DLD1 (cell line): ENCODE results near the gene NRXN3.

Experiments
- in situ Hi-C: cut with HindIII; loops from 2 replicates; pipeline ENCODE4 v1.10.0; 2017; ENCODE audit warnings: low sequenced_read_pairs

The NRXN3 gene

DNA sequence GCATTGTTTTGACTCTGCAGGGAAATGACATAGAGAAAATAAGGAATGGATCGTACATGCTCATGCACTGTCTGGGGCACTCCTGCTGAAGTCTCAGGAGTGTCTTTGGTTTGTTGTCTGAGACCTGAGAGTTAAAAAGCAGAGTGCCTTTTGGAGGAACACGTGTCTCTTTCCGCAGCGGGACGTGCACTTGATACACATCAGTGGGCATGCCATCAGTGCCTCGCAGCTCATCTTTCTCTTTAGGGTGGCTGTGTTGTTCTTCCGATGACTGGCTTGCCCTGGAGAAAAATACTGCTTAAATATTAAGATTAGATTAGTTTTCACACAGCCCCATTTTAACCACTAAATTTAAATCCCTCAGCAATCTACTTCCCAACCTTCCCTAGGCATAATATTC is 1205.2 kb downstream of the NRXN3 start:
- in situ Hi-C loops, result no loop called here

GRCh38 chr14:79376557-79376956 is 1206.4 kb downstream of the NRXN3 start:
- in situ Hi-C loops, result no loop called here

GRCh38 chr14:79378020-79378419 is 1207.8 kb downstream of the NRXN3 start:
- in situ Hi-C loops, result no loop called here

GRCh38 chr14:79379266-79379665 is 1209.1 kb downstream of the NRXN3 start:
- in situ Hi-C loops, result no loop called here

- in situ Hi-C loops, result no loop called here
Observed at GRCh38 chr14:79383031-79383430, 1212.9 kb downstream of the NRXN3 start.

DNA sequence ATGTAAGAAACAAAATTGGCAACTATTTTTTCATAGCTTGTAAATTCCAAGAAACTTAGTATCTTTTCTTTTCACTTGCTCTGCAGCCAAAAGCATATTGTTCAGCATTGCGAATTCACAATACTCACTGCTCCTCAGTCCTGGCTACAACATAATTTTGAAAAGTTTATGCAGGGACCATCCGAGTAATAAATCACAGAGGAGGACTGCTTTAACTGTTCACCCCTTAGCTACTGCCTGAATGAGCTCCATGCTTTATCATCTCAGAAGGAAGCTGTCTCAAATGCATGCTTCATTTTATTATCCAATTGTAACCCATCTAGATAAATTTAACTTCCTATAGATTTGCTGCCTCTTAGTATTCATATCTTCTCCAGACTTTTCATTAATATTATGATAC is 1213.3 kb downstream of the NRXN3 start:
- in situ Hi-C loops, result no loop called here

- in situ Hi-C loops, result no loop called here
Observed at GRCh38 chr14:79395061-79395460, 1224.9 kb downstream of the NRXN3 start.

DNA sequence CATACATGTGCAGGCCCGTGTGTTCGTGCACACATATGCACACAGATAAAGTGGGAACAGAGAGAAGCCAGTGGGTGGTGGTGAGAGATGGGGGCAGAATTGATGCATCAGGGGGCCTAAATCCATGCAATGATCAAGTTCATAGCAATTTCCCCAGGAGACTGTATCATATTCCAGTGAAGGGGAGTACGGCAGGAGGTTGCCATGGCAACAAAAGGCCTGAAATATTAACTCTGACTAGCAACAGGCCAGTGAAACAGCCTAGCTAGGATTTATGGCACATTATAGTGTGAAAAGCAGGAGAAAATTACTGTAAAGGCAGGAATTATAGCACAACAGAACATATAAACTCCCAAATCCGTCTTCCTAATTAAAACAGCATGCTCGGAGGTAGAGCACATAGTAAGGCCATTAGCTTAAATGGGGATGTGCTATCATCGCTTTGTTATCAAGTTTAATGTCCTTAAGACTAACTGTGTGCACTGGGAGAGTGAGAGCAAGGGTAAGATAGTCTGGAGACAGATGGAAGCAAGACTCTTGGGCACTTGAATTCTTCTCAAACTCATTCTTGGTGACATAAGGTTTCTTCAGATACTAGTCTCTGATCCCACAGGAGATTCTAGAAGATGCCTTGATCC is 1234.8 kb downstream of the NRXN3 start:
- in situ Hi-C loops, result no loop called here

- in situ Hi-C loops, result no loop called here
Observed at GRCh38 chr14:79405512-79405910, 1235.3 kb downstream of the NRXN3 start.

GRCh38 chr14:79407572-79407971 is 1237.4 kb downstream of the NRXN3 start:
- in situ Hi-C loops, result no loop called here

DNA sequence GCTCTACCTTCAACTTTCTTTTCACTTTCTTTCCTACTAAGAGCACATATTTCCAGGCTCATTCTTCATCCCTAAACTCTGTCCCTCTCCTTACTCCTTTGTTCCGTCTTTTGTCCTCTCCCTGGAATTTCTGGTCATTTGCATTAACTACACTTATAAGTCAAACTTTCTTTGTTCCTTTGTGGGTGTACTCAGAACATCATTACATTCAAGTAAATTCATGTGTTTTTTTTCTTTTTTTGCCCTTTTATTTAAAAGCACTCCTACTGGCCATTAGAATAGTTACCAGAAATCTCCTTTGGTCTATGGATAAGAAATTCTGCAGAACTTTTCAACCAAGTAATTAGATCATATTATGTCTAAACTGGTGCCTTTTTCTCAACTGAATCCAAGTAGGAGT is 1238.5 kb downstream of the NRXN3 start:
- in situ Hi-C loops, result no loop called here

- in situ Hi-C loops, result no loop called here
Observed at GRCh38 chr14:79411403-79412174, 1241.4 kb downstream of the NRXN3 start.

GRCh38 chr14:79412822-79413221 is 1242.6 kb downstream of the NRXN3 start:
- in situ Hi-C loops, result no loop called here

GRCh38 chr14:79413734-79414428 is 1243.7 kb downstream of the NRXN3 start:
- in situ Hi-C loops, result no loop called here

GRCh38 chr14:79415726-79416125 is 1245.6 kb downstream of the NRXN3 start:
- in situ Hi-C loops, result no loop called here

GRCh38 chr14:79417961-79418360 is 1247.8 kb downstream of the NRXN3 start:
- in situ Hi-C loops, result no loop called here

DNA sequence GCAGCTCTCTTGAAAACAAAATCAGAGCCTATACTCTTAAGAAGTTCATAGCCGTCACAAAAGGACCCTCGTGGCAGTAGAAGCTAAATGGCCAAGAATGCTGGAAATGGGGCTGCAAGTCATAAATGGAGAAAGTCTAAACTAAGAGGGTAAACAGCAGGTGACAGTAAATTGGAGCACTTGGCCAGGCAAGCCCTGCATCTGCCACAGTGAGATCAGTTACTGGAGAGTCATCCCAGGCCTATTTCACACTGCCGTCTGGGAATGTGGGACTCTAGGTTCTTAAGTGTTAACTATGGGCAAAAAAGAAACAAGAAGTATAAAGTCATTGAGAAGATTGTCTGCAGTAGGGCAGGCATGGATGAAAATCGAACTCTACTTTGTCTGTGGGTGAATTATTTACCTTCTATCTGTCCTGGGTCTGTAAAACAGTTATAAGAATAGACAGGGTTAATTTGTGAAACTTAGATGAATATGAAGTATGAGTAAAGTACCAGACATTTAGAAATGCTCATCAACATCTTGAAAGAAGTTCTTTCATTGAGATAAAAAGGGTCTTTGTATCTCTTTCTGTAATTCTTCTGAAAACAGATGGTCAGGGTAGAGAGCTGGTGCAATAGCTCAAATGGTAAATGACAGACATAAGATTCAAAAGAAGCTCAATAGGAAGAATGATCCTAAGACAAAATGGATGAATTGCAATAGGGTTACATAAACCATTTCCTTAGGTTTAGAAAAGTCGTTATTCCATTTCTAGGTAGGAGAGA is 1248.7 kb downstream of the NRXN3 start:
- in situ Hi-C loops, result no loop called here

GRCh38 chr14:79419571-79420327 is 1249.6 kb downstream of the NRXN3 start:
- in situ Hi-C loops, result no loop called here

DNA sequence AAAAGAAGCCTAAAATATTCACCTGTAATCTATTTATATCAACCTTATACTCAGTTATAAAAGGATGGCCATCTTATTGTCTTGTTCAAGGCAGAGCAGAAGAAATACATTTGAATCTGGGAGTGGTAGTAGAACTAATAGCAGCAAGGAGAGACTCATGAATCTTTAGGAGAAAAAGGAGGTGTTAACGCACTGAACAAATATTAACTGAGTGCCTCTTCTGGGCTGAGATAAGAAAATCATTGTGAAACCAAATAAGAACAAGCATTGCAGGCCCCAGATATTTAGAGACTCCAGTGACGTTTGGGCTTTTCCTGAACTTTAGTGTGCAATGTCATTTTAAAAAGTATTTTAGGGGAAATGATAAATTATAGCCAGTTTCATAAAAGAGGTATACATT is 1250.6 kb downstream of the NRXN3 start:
- in situ Hi-C loops, result no loop called here

GRCh38 chr14:79421811-79422210 is 1251.6 kb downstream of the NRXN3 start:
- in situ Hi-C loops, result no loop called here

DNA sequence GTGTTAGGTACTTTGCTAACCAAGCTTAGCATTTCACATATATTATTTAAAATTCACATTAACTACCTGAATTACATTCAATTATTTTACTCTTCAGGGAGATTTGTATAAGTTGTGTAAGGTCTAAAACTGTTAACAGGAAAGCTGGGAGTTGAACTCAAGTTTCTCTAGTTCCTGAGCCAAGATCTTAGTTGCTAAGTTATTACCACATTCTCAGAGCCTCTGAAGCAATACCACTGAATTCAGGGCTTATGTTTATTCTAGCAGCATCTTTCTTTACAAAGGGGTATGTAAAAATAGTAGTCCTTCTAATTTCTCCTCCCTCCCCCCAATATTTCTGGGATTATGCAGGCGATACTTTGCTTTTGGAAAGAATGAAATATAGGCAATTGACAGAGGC is 1254.3 kb downstream of the NRXN3 start:
- in situ Hi-C loops, result no loop called here
